Breast epithelium (tissue), 3 donors: Measurements from ENCODE around the gene NKIRAS1.

Experiments used
- CTCF ChIP-seq, 3 donors: fragments of 450-650 bp; IDR thresholded peaks; one replicate each; pipeline ENCODE4 v1.5.1; 2016 to 2017; ENCODE audit warnings: antibody characterized with exemption in 3 of 3, mild to moderate bottlenecking in 3 of 3, moderate library complexity in 3 of 3
- POLR2A ChIP-seq: fragments of 450-650 bp; IDR thresholded peaks from one replicate; pipeline ENCODE4 v1.6.1; 2016; ENCODE audit warnings: antibody characterized with exemption, mild to moderate bottlenecking, moderate library complexity
- POLR2AphosphoS5 ChIP-seq, 3 donors: sonication (generic); formaldehyde crosslinking; IDR thresholded peaks; one replicate each; pipeline ENCODE4 v1.6.1; 2017; ENCODE audit warnings: antibody characterized with exemption in 3 of 3

GRCh38 chr3:23932571-23932970 is 15.8 kb upstream of the NKIRAS1 start:
- no peak for TF ChIP-seq CTCF (IDR thresholded peaks at IDR 0.05)
- no peak for TF ChIP-seq POLR2A
- TF ChIP-seq POLR2AphosphoS5 (IDR thresholded peaks at IDR 0.05): no peak
